Lung microvascular endothelial cell (primary cell): ENCODE data around the gene TAF11L14. TPM values are rescaled to one million over a fixed set of nuclear protein-coding genes. Genes with fewer than 3 reads are reported as not detected.
"Not testable (repeated sequence)": the region's sequence is repeated elsewhere in the genome, so short reads cannot be mapped to it uniquely, and the experiment has no call there.

Experiments
- DNase-seq, 2 donors: peaks; one replicate each; pipeline versions ENCODE4 v3.0.0 to v3.0.0-alpha.2; 2010; ENCODE audit warnings: low read depth in 2 of 2
- total RNA-seq: library from RNA; depleted of rRNA; stranded (reverse); fragments of >200 nt; gene quantifications from 2 replicates; pipeline ENCODE4 v1.2.1, GENCODE V29; 2014

Gene TAF11L14
- total RNA-seq = not detected in 2 replicates

GRCh38 chr5:17634160-17634559 is at the start of gene TAF11L14:
Gene TAF11L14 (plus strand): TSS chr5:17634460.
- no peak for DNase-seq

- DNase-seq = not testable (repeated sequence)
Observed at GRCh38 chr5:17585658-17586057, 48.6 kb upstream of the TAF11L14 start, which contains the start of gene TAF11L7. Gene TAF11L7 (minus strand): TSS chr5:17585758.

- DNase-seq = not testable (repeated sequence)
Observed at GRCh38 chr5:17590860-17591259, 43.4 kb upstream of the TAF11L14 start, which contains the start of gene TAF11L8. Gene TAF11L8 (minus strand): TSS chr5:17590960.

GRCh38 chr5:17594255-17594654 is 40.0 kb upstream of the TAF11L14 start, which contains the start of gene TAF11L9:
Gene TAF11L9 (minus strand): TSS chr5:17594394.
- not testable (repeated sequence) for DNase-seq

GRCh38 chr5:17597728-17598127 is 36.5 kb upstream of the TAF11L14 start, which contains the start of gene TAF11L10:
Gene TAF11L10 (minus strand): TSS chr5:17597828.
- DNase-seq = not testable (repeated sequence)

- DNase-seq = not testable (repeated sequence)
Observed at GRCh38 chr5:17603880-17604279, 30.4 kb upstream of the TAF11L14 start, which contains the start of gene TAF11L11. Gene TAF11L11 (plus strand): TSS chr5:17604183.

- DNase-seq = no peak
Observed at GRCh38 chr5:17604951-17605350, 29.3 kb upstream of the TAF11L14 start.

GRCh38 chr5:17607461-17607860 is 26.8 kb upstream of the TAF11L14 start:
- DNase-seq = not testable (repeated sequence)

- not testable (repeated sequence) for DNase-seq
Observed at GRCh38 chr5:17610092-17610491, 24.2 kb upstream of the TAF11L14 start, which contains the start of gene TAF11L12. Gene TAF11L12 (plus strand): TSS chr5:17610392.

- no peak for DNase-seq
Observed at GRCh38 chr5:17614872-17615605, 19.2 kb upstream of the TAF11L14 start.

- no peak for DNase-seq
Observed at GRCh38 chr5:17619354-17619753, 14.9 kb upstream of the TAF11L14 start.

- no peak for DNase-seq
Observed at GRCh38 chr5:17620627-17621026, 13.6 kb upstream of the TAF11L14 start.

GRCh38 chr5:17625686-17626085 is 8.6 kb upstream of the TAF11L14 start:
- DNase-seq = no peak

- not testable (repeated sequence) for DNase-seq
Observed at GRCh38 chr5:17631788-17632187, 2.5 kb upstream of the TAF11L14 start, which contains the start of gene TAF11L13. Gene TAF11L13 (plus strand): TSS chr5:17632088.

- DNase-seq = not testable (repeated sequence)
Observed at GRCh38 chr5:17649232-17649631, 15.0 kb downstream of the TAF11L14 start.

- not testable (repeated sequence) for DNase-seq
Observed at GRCh38 chr5:17655201-17655759, 21.0 kb downstream of the TAF11L14 start.

- no peak for DNase-seq
Observed at GRCh38 chr5:17655921-17656320, 21.7 kb downstream of the TAF11L14 start.

GRCh38 chr5:17663182-17663581 is 28.9 kb downstream of the TAF11L14 start:
- no peak for DNase-seq

GRCh38 chr5:17665836-17666235 is 31.6 kb downstream of the TAF11L14 start:
- DNase-seq = no peak

GRCh38 chr5:17666726-17667235 is 32.5 kb downstream of the TAF11L14 start:
- DNase-seq = no peak

GRCh38 chr5:17670353-17670752 is 36.1 kb downstream of the TAF11L14 start:
- no peak for DNase-seq

- DNase-seq = no peak
Observed at GRCh38 chr5:17678751-17679324, 44.6 kb downstream of the TAF11L14 start.
